HCT116 (cell line): ENCODE results near the gene EPG5. TPM values are rescaled to one million over a fixed set of nuclear protein-coding genes. Genes with fewer than 3 reads are reported as not detected.

ENCODE experiments used
- ATAC-seq: fragments of 200-7000 bp; cut with Tn5 transposase; 2 replicates; pipeline ENCODE4 v1.9.1; 2020; ENCODE audit warnings: mild to moderate bottlenecking, moderate library complexity
- BruUV-seq: library from RNA; stranded (reverse); fragments of 400-500 nt; replicated peaks from 2 replicates; lab custom pipeline; 2021; lab: Mats Ljungman, UMichigan
- CTCF ChIA-PET: fragments of 300-600 bp; sonication (Branson Sonifier 250); formaldehyde crosslinking; loops from one replicate; lab custom pipeline; 2021; ENCODE audit warnings: antibody characterized with exemption; lab: Charles Lee
- POLR2A ChIA-PET: fragments of 300-600, 350-600 bp; sonication (Branson Sonifier 250); formaldehyde crosslinking; loops from one replicate; lab custom pipeline; 2021; ENCODE audit warnings: antibody characterized with exemption; lab: Charles Lee
- RAD21 ChIA-PET, 2 experiments: fragments of 300-600 bp; sonication (Branson Sonifier 250); formaldehyde crosslinking; loops; one replicate each; lab custom pipeline; 2023; ENCODE audit warnings: low total read pairs in 2 of 2; ENCODE audit not compliant: uncharacterized antibody in 2 of 2, unreplicated experiment in 2 of 2, low non-redundant PET in 1 of 2; lab: Charles Lee
- DNase-seq: peaks from one replicate; pipeline ENCODE4 v3.0.0-alpha.2; 2010; ENCODE audit warnings: low read depth, low spot score
- H2AFZ ChIP-seq: fragments of 200-600 bp; shearing (Covaris generic), sonication (generic); 2 replicates; pipeline ENCODE4 v1.6.1; 2017; ENCODE audit warnings: low read depth, mixed run types, mixed read lengths, antibody characterized with exemption, low read length; ENCODE audit not compliant: poor library complexity, severe bottlenecking
- H3K27ac ChIP-seq: 2 replicates; pipeline ENCODE4 v1.5.1; 2012; ENCODE audit warnings: low read depth, low read length
- H3K27me3 ChIP-seq: fragments of 200-600 bp; sonication (generic); 2 replicates; pipeline ENCODE4 v1.6.1; 2016; ENCODE audit warnings: mixed run types, low read length, mixed read lengths; ENCODE audit not compliant: insufficient read depth
- H3K36me3 ChIP-seq, 2 experiments: fragments of 200-500 bp in 1 of 2; fragments of 200-600 bp in 1 of 2; sonication (Bioruptor generic) in 1 of 2; sonication (generic) in 1 of 2; 2 replicates each; pipeline versions ENCODE4 v1.5.1 to v1.6.1; 2014 to 2016; ENCODE audit warnings: low read length in 2 of 2, inconsistent platforms in 1 of 2, mixed read lengths in 1 of 2, mixed run types in 1 of 2; ENCODE audit not compliant: insufficient read depth in 2 of 2, control insufficient read depth in 1 of 2
- H3K4me1 ChIP-seq, 2 experiments: fragments of 200-600 bp in 1 of 2; sonication (generic) in 1 of 2; 2 replicates each; pipeline versions ENCODE4 v1.5.1 to v1.6.1; 2012 to 2017; ENCODE audit warnings: low read length in 2 of 2, inconsistent platforms in 1 of 2, mild to moderate bottlenecking in 1 of 2, mixed read lengths in 1 of 2, mixed run types in 1 of 2, moderate library complexity in 1 of 2; ENCODE audit not compliant: insufficient read depth in 2 of 2, control insufficient read depth in 1 of 2
- H3K4me2 ChIP-seq: fragments of 200-600 bp; sonication (generic); 2 replicates; pipeline ENCODE4 v1.6.1; 2017; ENCODE audit warnings: mixed run types, low read length, mixed read lengths
- H3K4me3 ChIP-seq, 2 experiments: fragments of 200-600 bp in 1 of 2; sonication (generic) in 1 of 2; replicated peaks in 1 of 2; 2 replicates each; pipeline ENCODE4 v1.5.1; 2011 to 2016; ENCODE audit warnings: low read length in 2 of 2, control low read depth in 1 of 2, low read depth in 1 of 2, mild to moderate bottlenecking in 1 of 2, mixed read lengths in 1 of 2, mixed run types in 1 of 2
- H3K79me2 ChIP-seq: fragments of 200-600 bp; sonication (generic); 2 replicates; pipeline ENCODE4 v1.6.1; 2017; ENCODE audit warnings: mild to moderate bottlenecking, mixed run types, low read length, moderate library complexity, mixed read lengths; ENCODE audit not compliant: insufficient read depth
- H3K9ac ChIP-seq: fragments of 200-600 bp; sonication (generic); 2 replicates; pipeline ENCODE4 v1.6.1; 2016; ENCODE audit warnings: low read length, mixed read lengths
- H3K9me2 ChIP-seq: fragments of 200-600 bp; sonication (generic), shearing (Covaris generic); 2 replicates; pipeline ENCODE4 v1.6.1; 2017; ENCODE audit warnings: mixed run types, mild to moderate bottlenecking, moderate library complexity; ENCODE audit not compliant: insufficient read depth
- H3K9me3 ChIP-seq, 2 experiments: fragments of 200-500 bp in 1 of 2; fragments of 200-600 bp in 1 of 2; sonication (Bioruptor generic) in 1 of 2; sonication (generic) in 1 of 2; 2 replicates each; pipeline ENCODE4 v1.6.1; 2014 to 2017; ENCODE audit warnings: low read length in 2 of 2, mixed read lengths in 2 of 2, inconsistent platforms in 1 of 2, low read depth in 1 of 2, mild to moderate bottlenecking in 1 of 2, mixed run types in 1 of 2, moderate library complexity in 1 of 2; ENCODE audit not compliant: control insufficient read depth in 1 of 2, insufficient read depth in 1 of 2
- H4K20me1 ChIP-seq: fragments of 200-600 bp; sonication (generic), shearing (Covaris generic); 2 replicates; pipeline ENCODE4 v1.6.1; 2017; ENCODE audit warnings: mixed run types, mild to moderate bottlenecking, moderate library complexity; ENCODE audit not compliant: insufficient read depth
- JUND ChIP-seq: IDR thresholded peaks from 2 replicates; pipeline ENCODE4 v1.6.1; 2012
- MAX ChIP-seq: IDR thresholded peaks from 2 replicates; pipeline ENCODE4 v1.6.1; 2012
- POLR2A ChIP-seq: IDR thresholded peaks from 2 replicates; pipeline ENCODE4 v1.7.0; 2011; ENCODE audit warnings: borderline replicate concordance; ENCODE audit not compliant: insufficient read depth, insufficient read length; ENCODE audit errors: extremely low read depth
- RAD21 ChIP-seq: IDR thresholded peaks from 2 replicates; pipeline ENCODE4 v1.6.1; 2012; ENCODE audit warnings: low read depth, mild to moderate bottlenecking
- REST ChIP-seq: IDR thresholded peaks from 2 replicates; pipeline ENCODE4 v1.6.1; 2012; ENCODE audit warnings: low read depth
- intact Hi-C: fragments of 100-400 bp; cut with micrococcal nuclease; formaldehyde crosslinking; loops from 2 replicates; pipeline ENCODE4 v1.10.0; 2022
- total RNA-seq: library from RNA; stranded (reverse); gene quantifications from one replicate; pipeline ENCODE4 v1.2.1, GENCODE V29; 2021; ENCODE audit not compliant: unreplicated experiment

EPG5 gene
- total RNA-seq, 1 experiment from 2014 or later: 12.9 TPM

- intact Hi-C loops: no loop called here
- H3K9me3 ChIP-seq: no peaks in the 10 kb centered on the region
- ChIA-PET CTCF (no interaction called here), POLR2A (no interaction called here), RAD21 (no interaction called here)
- H3K27ac ChIP-seq: no peak overlapping the region
- H4K20me1 ChIP-seq: no peaks in the 10 kb centered on the region
- H3K27me3 ChIP-seq: no peaks in the 10 kb centered on the region
- H2AFZ ChIP-seq: no peak overlapping the region
- H3K9ac ChIP-seq: no peak overlapping the region
- H3K4me2 ChIP-seq: no peak overlapping the region
- no peaks in the 10 kb centered on the region for H3K9me2 ChIP-seq
- H3K4me3 ChIP-seq: no peak overlapping the region
- no peak for TF ChIP-seq REST
- no peak for TF ChIP-seq MAX
- no peak for TF ChIP-seq RAD21
- TF ChIP-seq POLR2A: no peak
- ATAC-seq (no peak), DNase-seq (no peak)
- H3K36me3 ChIP-seq: no peaks in the 10 kb centered on the region
- no TSS peak for BruUV-seq
- no peaks in the 10 kb centered on the region for H3K79me2 ChIP-seq
- H3K4me1 ChIP-seq: peaks cover 0 to 9% of the 10 kb centered on the region in 2 experiments; a peak in 2 of 4 replicates
These were observed 133.3 kb downstream of the EPG5 start for GRCh38 chr18:45833846-45834245.

DNA sequence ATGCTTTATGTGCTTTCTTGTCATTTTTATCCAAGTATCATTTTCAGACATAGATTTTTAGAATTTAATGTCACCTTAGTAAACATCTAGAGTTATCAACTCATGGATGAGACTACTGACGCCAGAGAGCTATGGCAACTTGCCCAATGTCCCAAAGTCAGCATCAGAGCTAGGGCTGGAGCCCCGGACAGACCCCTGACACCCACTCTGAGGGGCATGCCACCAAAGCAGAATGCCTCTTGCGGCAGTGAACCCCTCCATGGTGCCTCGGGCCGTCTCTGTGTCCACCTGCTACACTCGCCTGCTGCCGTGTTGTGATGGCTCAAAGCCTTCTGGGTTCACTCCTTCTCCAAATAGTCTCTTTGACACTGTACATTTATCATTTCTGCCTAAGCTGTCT, 136.2 kb downstream of the EPG5 start:
- intact Hi-C loops: loop anchor here (1.0 kb wide), 1 partner anchor 12 kb away; no protein-coding TSS in a partner anchor
- no TSS peak for BruUV-seq
- TF ChIP-seq JUND: no peak
- TF ChIP-seq, all 23 proteins: peak for 0
- H3K27ac ChIP-seq: no peak overlapping the region
- no peak overlapping the region for H2AFZ ChIP-seq
- ChIA-PET RAD21 (no interaction called here), POLR2A (no interaction called here), CTCF (interaction anchor here (1.0 to 1.3 kb wide), 2 partner anchors 49 to 50 kb away, joined by 3 read pairs; no protein-coding TSS in a partner anchor)
- no peaks in the 10 kb centered on the region for H3K9me3 ChIP-seq
- H3K4me3 ChIP-seq: no peak overlapping the region
- H3K27me3 ChIP-seq: no peaks in the 10 kb centered on the region
- H3K4me2 ChIP-seq: no peak overlapping the region
- DNase-seq (no peak), ATAC-seq (no peak)
- H3K9me2 ChIP-seq: no peaks in the 10 kb centered on the region
- H3K36me3 ChIP-seq: no peaks in the 10 kb centered on the region
- H4K20me1 ChIP-seq: no peaks in the 10 kb centered on the region
- no peak overlapping the region for H3K9ac ChIP-seq
- peaks cover 0 to 21% of the 10 kb centered on the region in 2 experiments; a peak in 2 of 4 replicates for H3K4me1 ChIP-seq
- no peaks in the 10 kb centered on the region for H3K79me2 ChIP-seq
